MM.1S (cell line): ENCODE data around the gene C19orf38.

Experiments
- CTCF ChIP-seq: fragments of 300-600 bp; sonication (generic); IDR thresholded peaks from 2 replicates; pipeline ENCODE4 v1.5.1; 2016; ENCODE audit warnings: antibody characterized with exemption, low read length, mixed read lengths
- EZH2 ChIP-seq: fragments of 300-600 bp; sonication (generic); optimal IDR thresholded peaks from 2 replicates; pipeline ENCODE3; 2017; ENCODE audit warnings: low read depth, mild to moderate bottlenecking, antibody characterized with exemption, low read length, mixed read lengths
- EZH2phosphoT487 ChIP-seq: fragments of 300-600 bp; sonication (generic); IDR thresholded peaks from 2 replicates; pipeline ENCODE4 v1.6.1; 2018; ENCODE audit warnings: antibody characterized with exemption, low read length

GRCh38 chr19:10896851-10897526 lies 48.8 kb downstream of the C19orf38 start:
- TF ChIP-seq EZH2 (no peak), EZH2phosphoT487 (no peak), CTCF (no peak)
